ENCODE results near the gene SLC1A2. TPM values are rescaled to one million over a fixed set of nuclear protein-coding genes. Genes with fewer than 3 reads are reported as not detected.

The SLC1A2 gene
- total and polyA plus RNA-seq, 8 donors = 0.89 to 31.8 (median 18.9) TPM

DNA sequence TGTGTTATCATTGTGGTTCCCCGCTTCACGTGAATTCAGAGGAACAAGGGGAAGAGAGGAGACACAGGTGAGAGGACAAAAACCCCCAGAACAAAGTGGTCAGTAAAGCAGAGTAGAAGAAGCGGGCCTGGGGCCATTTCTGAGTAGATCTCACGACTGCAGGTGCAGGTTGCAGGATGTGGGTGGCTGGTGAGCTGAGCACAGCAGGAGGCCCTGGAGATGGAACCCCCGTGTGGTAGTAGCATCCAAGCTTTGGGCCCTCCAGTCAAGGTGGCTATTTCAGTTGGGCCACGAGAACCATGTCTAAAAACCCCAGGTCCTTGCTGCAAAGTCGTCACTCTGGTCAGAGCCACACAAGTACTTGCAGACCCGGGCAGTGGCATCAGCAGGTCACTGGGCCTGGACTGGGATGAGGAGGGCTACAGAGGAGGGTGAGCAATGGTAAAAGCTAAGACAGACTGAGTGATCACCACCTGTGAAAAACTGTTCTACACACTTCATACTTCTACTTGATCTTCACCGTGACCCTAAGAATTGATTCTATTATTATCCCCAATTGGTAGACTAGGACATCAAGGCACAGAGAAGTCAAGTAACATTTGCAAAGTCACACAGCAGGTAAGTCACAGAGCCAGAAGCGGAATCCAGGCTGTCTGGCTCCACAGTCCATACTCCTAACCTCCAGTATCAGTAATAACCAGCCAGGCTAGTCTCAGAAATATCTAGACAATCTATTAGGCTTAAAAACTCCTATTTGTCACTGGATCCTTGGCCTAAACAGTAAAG is 43.8 kb downstream of the SLC1A2 start:
- intact Hi-C loops (cut with DNase I) = no loop called here
- Histone ChIP-seq H3K36me3 (no peaks in the 10 kb centered on the region), H3K9me3 (no peaks in the 10 kb centered on the region), H3K27ac (no peak overlapping the region), H3K27me3 (no peaks in the 10 kb centered on the region), H3K4me1 (no peaks in the 10 kb centered on the region), H3K4me3 (no peak overlapping the region)
- no peak for TF ChIP-seq CTCF (IDR thresholded peaks at IDR 0.05)
- DNase-seq = no peak
- ATAC-seq = no peak

- H3K27ac ChIP-seq = no peak overlapping the region
- no peak for TF ChIP-seq CTCF (IDR thresholded peaks at IDR 0.05)
- no peak for DNase-seq
- H3K4me3 ChIP-seq = no peak overlapping the region
- no peaks in the 10 kb centered on the region for H3K36me3 ChIP-seq
- no peaks in the 10 kb centered on the region for H3K4me1 ChIP-seq
- no peaks in the 10 kb centered on the region for H3K27me3 ChIP-seq
- intact Hi-C loops (cut with DNase I) = no loop called here
- ATAC-seq = no peak
- no peaks in the 10 kb centered on the region for H3K9me3 ChIP-seq
Observed at GRCh38 chr11:35373284-35373933, 45.9 kb downstream of the SLC1A2 start.

- no peak for ATAC-seq
- DNase-seq = no peak
- H3K4me3 ChIP-seq = no peak overlapping the region
- H3K4me1 ChIP-seq = no peaks in the 10 kb centered on the region
- no peaks in the 10 kb centered on the region for H3K27me3 ChIP-seq
- no peak overlapping the region for H3K27ac ChIP-seq
- no peak for TF ChIP-seq CTCF (IDR thresholded peaks at IDR 0.05)
- no peaks in the 10 kb centered on the region for H3K9me3 ChIP-seq
- intact Hi-C loops (cut with DNase I) = no loop called here
- no peaks in the 10 kb centered on the region for H3K36me3 ChIP-seq
Observed at GRCh38 chr11:35372565-35373283, 46.6 kb downstream of the SLC1A2 start.

- Histone ChIP-seq H3K9me3 (no peaks in the 10 kb centered on the region), H3K27ac (no peak overlapping the region), H3K27me3 (no peaks in the 10 kb centered on the region), H3K4me3 (no peak overlapping the region), H3K4me1 (peaks cover 11 to 20% of the 10 kb centered on the region in 2 donors), H3K36me3 (no peaks in the 10 kb centered on the region)
- DNase-seq (no peak), ATAC-seq (no peak)
- no peak for TF ChIP-seq CTCF (IDR thresholded peaks at IDR 0.05)
- intact Hi-C loops (cut with DNase I) = no loop called here
Observed at GRCh38 chr11:35367491-35367890, 51.9 kb downstream of the SLC1A2 start.

DNA sequence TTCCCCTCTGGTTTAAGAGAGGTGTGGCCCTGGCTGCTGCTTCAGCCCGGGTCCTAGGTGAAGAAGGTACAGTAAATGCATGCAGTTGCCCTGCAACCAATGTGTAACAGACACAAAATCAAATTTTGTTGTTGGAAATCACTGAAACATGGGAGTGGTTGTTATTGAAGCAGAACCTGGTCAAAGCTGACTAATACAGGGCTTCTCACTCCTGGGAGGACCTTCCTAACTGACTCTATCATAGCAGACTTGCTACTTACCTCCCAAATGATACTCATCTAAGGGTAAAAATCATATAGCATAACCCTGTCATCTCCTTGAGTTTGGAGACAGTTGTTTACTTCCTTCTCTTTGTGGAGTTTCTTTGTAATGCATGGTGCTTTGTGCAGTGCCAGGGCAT is 52.6 kb downstream of the SLC1A2 start:
- Histone ChIP-seq H3K27me3 (no peaks in the 10 kb centered on the region), H3K36me3 (no peaks in the 10 kb centered on the region), H3K27ac (no peak overlapping the region), H3K9me3 (no peaks in the 10 kb centered on the region), H3K4me1 (peaks cover 11 to 21% of the 10 kb centered on the region in 2 donors), H3K4me3 (no peak overlapping the region)
- intact Hi-C loops (cut with DNase I) = no loop called here
- no peak for TF ChIP-seq CTCF (IDR thresholded peaks at IDR 0.05)
- DNase-seq (no peak), ATAC-seq (no peak)
